ENCODE results near the gene LRRC7. TPM values are rescaled to one million over a fixed set of nuclear protein-coding genes. Genes with fewer than 3 reads are reported as not detected.
A peak's percentile ranks its signal among the peaks of the same experiment; 100 is the strongest.

Gene LRRC7
- total and polyA plus RNA-seq, 2 donors (not counting 1 experiment from before 2014, with no cell fraction given) = 0.03 TPM; not detected in 1

DNA sequence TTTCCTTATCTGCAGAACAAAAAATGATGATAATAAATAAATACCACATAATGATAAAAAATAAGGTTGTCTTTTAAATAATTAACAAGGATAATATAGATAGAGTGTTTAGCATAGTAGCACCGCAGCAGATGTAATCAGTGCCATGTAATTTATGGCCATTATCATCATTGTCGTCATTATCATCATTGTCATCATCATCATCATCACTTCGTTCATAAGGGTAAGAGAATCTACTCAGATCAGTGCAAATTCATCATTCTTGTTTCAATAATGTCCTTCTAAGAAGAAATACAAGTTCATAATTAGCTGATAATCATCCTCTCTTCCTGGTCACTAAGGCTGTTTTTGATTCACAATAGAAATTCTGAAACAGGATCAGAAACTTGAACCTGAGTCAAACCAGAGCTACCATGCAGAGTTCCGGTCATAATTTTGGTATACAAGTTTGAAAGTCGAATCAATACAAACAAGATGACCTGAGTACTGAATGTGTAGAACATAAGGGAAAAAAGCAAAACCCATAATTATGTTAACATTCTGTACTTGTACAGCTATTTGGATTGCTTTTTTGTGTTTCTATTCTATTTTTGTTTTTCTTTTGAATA is 465.6 kb downstream of the LRRC7 start:
- H3K27ac ChIP-seq (ENCODE audit: insufficient read depth, low read length) = no peak overlapping the region
- no peak for TF ChIP-seq EZH2 (IDR thresholded peaks at IDR 0.05; ENCODE audit: low read length, missing control alignments)
- H3K4me2 ChIP-seq (ENCODE audit: extremely low read depth, insufficient read depth, low read length) = no peak overlapping the region
- no peak overlapping the region for H2AFZ ChIP-seq (ENCODE audit: low read length)
- H3K79me2 ChIP-seq (ENCODE audit: control insufficient read depth, insufficient read depth, low read length) = no peaks in the 10 kb centered on the region
- no peak for DNase-seq (ENCODE audit: low read depth in 2 of 2)
- no peaks in the 10 kb centered on the region for H3K27me3 ChIP-seq (ENCODE audit: control insufficient read depth, insufficient read depth, low read length)
- no peak overlapping the region for H3K9ac ChIP-seq (ENCODE audit: insufficient read depth, low read length)
- no peaks in the 10 kb centered on the region for H3K9me3 ChIP-seq (ENCODE audit: control insufficient read depth, insufficient read depth, low read depth, low read length)
- H3K4me1 ChIP-seq (ENCODE audit: control insufficient read depth, extremely low read depth, insufficient read depth, low read length) = no peaks in the 10 kb centered on the region
- no peak overlapping the region for H3K4me3 ChIP-seq (replicated peaks in 1 of 4; ENCODE audit: control extremely low read depth in 1 of 4, insufficient read depth in 1 of 4, low read depth in 3 of 4, low read length in 4 of 4)
- H4K20me1 ChIP-seq (ENCODE audit: control insufficient read depth, extremely low read depth, insufficient read depth, low read length) = no peaks in the 10 kb centered on the region
- H3K36me3 ChIP-seq (ENCODE audit: control insufficient read depth, insufficient read depth, low read length) = no peaks in the 10 kb centered on the region

DNA sequence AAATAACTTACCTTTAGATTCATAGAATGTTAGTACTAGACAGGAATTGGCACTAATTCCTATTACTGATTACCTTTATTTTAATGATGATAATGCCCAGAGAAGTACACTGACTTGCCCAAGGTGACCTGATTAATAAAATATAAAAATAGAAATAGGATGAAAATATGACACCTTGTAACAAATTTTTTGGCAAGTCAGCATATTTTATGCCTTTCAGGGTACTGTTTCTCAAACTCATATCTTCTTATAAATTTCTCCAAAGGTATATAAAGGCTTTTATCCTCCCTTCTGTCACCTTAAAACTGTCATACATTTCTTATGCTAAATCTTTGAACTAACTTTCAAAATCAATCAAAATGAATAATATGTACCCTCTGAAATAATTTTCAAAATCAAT is 466.2 kb downstream of the LRRC7 start:
- Histone ChIP-seq H2AFZ (ENCODE audit: low read length) (no peak overlapping the region), H3K4me2 (ENCODE audit: extremely low read depth, insufficient read depth, low read length) (no peak overlapping the region), H3K9me3 (ENCODE audit: control insufficient read depth, insufficient read depth, low read depth, low read length) (no peaks in the 10 kb centered on the region)

DNA sequence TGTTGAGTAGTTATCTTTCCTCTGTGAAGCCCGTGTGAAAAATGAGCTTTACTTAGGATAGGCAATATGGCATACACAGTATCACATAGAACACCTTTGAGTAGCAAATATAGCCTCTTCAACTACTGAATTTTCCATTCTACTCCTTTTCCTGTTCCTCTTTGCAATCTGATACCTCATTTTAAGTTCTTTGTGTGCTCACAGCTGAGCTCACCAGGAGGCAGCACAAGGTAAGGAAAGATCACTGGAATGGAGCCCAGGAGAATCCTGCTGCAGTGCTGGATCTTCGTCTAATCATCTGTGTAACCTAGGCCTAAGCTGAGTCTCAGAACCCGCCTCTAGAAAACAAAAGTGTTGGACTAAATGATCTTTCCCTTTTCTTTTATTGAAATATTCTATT is 466.7 kb downstream of the LRRC7 start:
- H3K4me3 ChIP-seq (replicated peaks in 1 of 4; ENCODE audit: control extremely low read depth in 1 of 4, insufficient read depth in 1 of 4, low read depth in 3 of 4, low read length in 4 of 4) = no peak overlapping the region
- no peaks in the 10 kb centered on the region for H3K27me3 ChIP-seq (ENCODE audit: control insufficient read depth, insufficient read depth, low read length)
- H3K36me3 ChIP-seq (ENCODE audit: control insufficient read depth, insufficient read depth, low read length) = no peaks in the 10 kb centered on the region
- no peaks in the 10 kb centered on the region for H4K20me1 ChIP-seq (ENCODE audit: control insufficient read depth, extremely low read depth, insufficient read depth, low read length)
- peak; percentile 70 to 74 for DNase-seq (ENCODE audit: low read depth in 2 of 2)
- TF ChIP-seq CTCF (conservative IDR thresholded peaks at IDR 0.05 in 1 of 2, IDR thresholded peaks at IDR 0.05 in 1 of 2; ENCODE audit: low read depth in 1 of 2, low read length in 2 of 2) (peak; percentile 49 to 58), EZH2 (IDR thresholded peaks at IDR 0.05; ENCODE audit: low read length, missing control alignments) (no peak)
- H3K79me2 ChIP-seq (ENCODE audit: control insufficient read depth, insufficient read depth, low read length) = no peaks in the 10 kb centered on the region
- H2AFZ ChIP-seq (ENCODE audit: low read length) = no peak overlapping the region
- no peak overlapping the region for H3K27ac ChIP-seq (ENCODE audit: insufficient read depth, low read length)
- H3K9me3 ChIP-seq (ENCODE audit: control insufficient read depth, insufficient read depth, low read depth, low read length) = no peaks in the 10 kb centered on the region
- H3K9ac ChIP-seq (ENCODE audit: insufficient read depth, low read length) = no peak overlapping the region
- H3K4me2 ChIP-seq (ENCODE audit: extremely low read depth, insufficient read depth, low read length) = no peak overlapping the region
- no peaks in the 10 kb centered on the region for H3K4me1 ChIP-seq (ENCODE audit: control insufficient read depth, extremely low read depth, insufficient read depth, low read length)

More for the DNA sequence above, 466.2 kb downstream of the LRRC7 start:
- Histone ChIP-seq H3K79me2 (ENCODE audit: control insufficient read depth, insufficient read depth, low read length) (no peaks in the 10 kb centered on the region), H3K27ac (ENCODE audit: insufficient read depth, low read length) (no peak overlapping the region), H3K9ac (ENCODE audit: insufficient read depth, low read length) (no peak overlapping the region), H3K4me1 (ENCODE audit: control insufficient read depth, extremely low read depth, insufficient read depth, low read length) (no peaks in the 10 kb centered on the region), H4K20me1 (ENCODE audit: control insufficient read depth, extremely low read depth, insufficient read depth, low read length) (no peaks in the 10 kb centered on the region), H3K36me3 (ENCODE audit: control insufficient read depth, insufficient read depth, low read length) (no peaks in the 10 kb centered on the region), H3K27me3 (ENCODE audit: control insufficient read depth, insufficient read depth, low read length) (no peaks in the 10 kb centered on the region), H3K4me3 (replicated peaks in 1 of 4; ENCODE audit: control extremely low read depth in 1 of 4, insufficient read depth in 1 of 4, low read depth in 3 of 4, low read length in 4 of 4) (no peak overlapping the region)
- no peak for DNase-seq (ENCODE audit: low read depth in 2 of 2)
- no peak for TF ChIP-seq CTCF (conservative IDR thresholded peaks at IDR 0.05 in 1 of 2, IDR thresholded peaks at IDR 0.05 in 1 of 2; ENCODE audit: low read depth in 1 of 2, low read length in 2 of 2)
- TF ChIP-seq EZH2 (IDR thresholded peaks at IDR 0.05; ENCODE audit: low read length, missing control alignments) = no peak

All from fibroblast of lung (primary cell).